ENCODE data around the gene MFAP4. TPM values are rescaled to one million over a fixed set of nuclear protein-coding genes. Genes with fewer than 3 reads are reported as not detected.

Gene MFAP4
- total RNA-seq, 1 experiment from 2014 or later, result 1.5 TPM

DNA sequence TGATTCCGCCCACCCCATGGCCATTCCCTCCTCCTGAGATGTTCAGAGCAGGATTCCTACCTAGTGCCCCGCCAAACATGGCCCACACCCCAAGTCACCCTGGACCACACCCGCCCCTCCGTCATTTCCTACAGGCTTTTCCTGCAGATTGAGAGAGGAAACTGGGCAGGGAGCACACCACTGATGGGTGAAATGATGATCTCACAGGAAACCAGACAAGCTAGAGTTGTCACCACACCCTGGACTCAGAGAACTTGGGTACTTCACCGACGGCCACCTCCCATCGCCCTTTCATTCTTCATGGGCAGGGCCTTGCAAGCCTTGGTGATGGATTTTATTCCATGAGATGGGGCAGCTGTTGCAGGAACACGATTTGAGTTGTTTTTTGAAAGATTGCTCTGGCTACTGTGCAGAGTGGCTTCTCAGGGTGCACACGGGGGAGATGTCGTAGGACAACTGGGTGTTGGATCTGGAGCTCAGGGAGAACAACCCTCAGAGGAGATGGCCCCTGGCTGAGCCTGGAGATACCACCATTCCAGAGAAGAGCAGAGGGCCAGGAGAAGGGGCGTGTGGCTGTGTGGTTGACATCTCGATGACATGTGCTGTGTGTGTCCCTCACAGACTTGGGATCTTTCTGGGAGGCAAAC lies 17.0 kb downstream of the MFAP4 start:
- Histone ChIP-seq H3K79me1 (ENCODE audit: insufficient read depth, low read depth, low read length, poor library complexity, severe bottlenecking) (no peaks in the 10 kb centered on the region), H2BK120ac (ENCODE audit: low read depth, low read length, poor library complexity, severe bottlenecking) (no peak overlapping the region), H3K9ac (ENCODE audit: extremely low read depth, insufficient read length, low read length) (no peak overlapping the region), H2BK20ac (ENCODE audit: low read depth, low read length, poor library complexity, severe bottlenecking) (no peak overlapping the region), H3K27ac (ENCODE audit: insufficient read length, low read depth, low read length) (no peak overlapping the region), H3K18ac (ENCODE audit: insufficient read length, low read depth, low read length) (no peak overlapping the region), H4K20me1 (ENCODE audit: control insufficient read depth, insufficient read depth, insufficient read length) (no peaks in the 10 kb centered on the region), H4K8ac (replicated peaks; ENCODE audit: insufficient read length, low read depth, low read length) (no peak overlapping the region), H3K79me2 (ENCODE audit: insufficient read depth, low read length) (no peaks in the 10 kb centered on the region), H2BK12ac (ENCODE audit: insufficient read length, low read depth, low read length) (no peak overlapping the region), H3K9me3 (ENCODE audit: control insufficient read depth, low read depth, low read length) (no peaks in the 10 kb centered on the region), H3K4me2 (ENCODE audit: insufficient read depth, insufficient read length, low read length) (no peak overlapping the region), H2BK5ac (ENCODE audit: insufficient read length, low read length) (no peak overlapping the region), H3K4ac (ENCODE audit: low read depth, low read length) (no peak overlapping the region), H4K5ac (ENCODE audit: insufficient read length, low read depth, low read length) (no peak overlapping the region), H3K4me1 (ENCODE audit: insufficient read depth, low read length) (peaks cover 2% of the 10 kb centered on the region; the same call in 1 of the 2 replicates), H3K23me2 (ENCODE audit: insufficient read length, low read depth, low read length, poor library complexity, severe bottlenecking) (no peaks in the 10 kb centered on the region), H3K14ac (ENCODE audit: insufficient read depth, low read length) (no peak overlapping the region), H3K56ac (ENCODE audit: insufficient read length, low read depth, low read length) (no peak overlapping the region), H2AK5ac (ENCODE audit: insufficient read length, low read length) (no peak overlapping the region), H2BK15ac (ENCODE audit: low read depth, low read length) (no peak overlapping the region), H3T11ph (ENCODE audit: low read length) (no peak overlapping the region), H4K91ac (ENCODE audit: insufficient read length, low read depth, low read length) (no peak overlapping the region), H3K27me3 (ENCODE audit: insufficient read depth, low read length) (no peaks in the 10 kb centered on the region), H3K23ac (ENCODE audit: insufficient read length, low read depth, low read length) (no peak overlapping the region), H2AFZ (ENCODE audit: low read length) (no peak overlapping the region)
- DNase-seq, result no peak
- Mint-ChIP-seq H3K4me3 (no peak overlapping the region), H3K36me3 (ENCODE audit: insufficient read depth in 1 of 3, low read depth in 3 of 3) (peaks cover 0 to 9% (median 6%) of the 10 kb centered on the region in 3 experiments; a peak in 3 of 7 replicates), H3K27me3 (ENCODE audit: low read depth) (no peaks in the 10 kb centered on the region), H3K27ac (no peak overlapping the region; a peak in 1 of 7 replicates), H3K9me3 (no peaks in the 10 kb centered on the region; a peak in 1 of 5 replicates), H3K4me1 (peaks cover 0 to 16% of the 10 kb centered on the region in 2 experiments; a peak in 3 of 4 replicates)
- no peak for TF ChIP-seq CTCF (conservative IDR thresholded peaks at IDR 0.05)
- no CpG with 5 or more reads among the region's 12 CpGs for WGBS (ENCODE audit: extremely low coverage, insufficient read length, low lambda C conversion rate)

Measured in H9 (cell line).